Measurements from ENCODE around the gene CACNA1H.
"Not testable (repeated sequence)": the region's sequence is repeated elsewhere in the genome, so short reads cannot be mapped to it uniquely, and the experiment has no call there.

GRCh38 chr16:1249031-1249755, 96.3 kb downstream of the CACNA1H start:
- not testable (repeated sequence) for TF ChIP-seq CTCF (IDR thresholded peaks at IDR 0.05; ENCODE audit: low read depth, low read length); EZH2phosphoT487 (IDR thresholded peaks at IDR 0.05; ENCODE audit: low read depth)

All from OCI-LY3 (cell line).